Measurements from ENCODE around the gene ATP2C1. TPM values are rescaled to one million over a fixed set of nuclear protein-coding genes. Genes with fewer than 3 reads are reported as not detected.

Gene ATP2C1
- total and polyA plus RNA-seq, 4 donors = 41.4 to 126 (median 74.2) TPM

DNA sequence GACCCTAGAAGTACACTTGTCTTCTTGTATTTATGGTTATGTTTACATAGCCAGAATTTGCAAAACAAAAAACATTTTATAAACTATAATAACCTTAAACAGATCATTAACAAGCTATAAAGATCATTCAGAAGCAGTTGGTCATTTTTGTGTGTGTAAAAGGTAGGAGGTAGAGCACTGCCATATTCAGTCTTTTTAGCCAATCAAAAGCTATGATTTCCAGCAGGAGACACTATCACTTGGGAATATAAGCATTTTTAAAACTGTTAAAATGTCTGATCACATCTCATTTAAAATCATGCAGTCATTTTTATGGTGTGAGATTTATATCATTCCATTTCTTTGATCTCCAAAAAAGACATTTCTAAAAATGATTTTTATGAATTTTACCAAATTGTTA is 42.6 kb upstream of the ATP2C1 start:
- Histone ChIP-seq H3K27ac (ENCODE audit: low read depth in 1 of 2, low read length in 1 of 2) (no peak overlapping the region), H3K4me1 (ENCODE audit: control insufficient read depth in 5 of 5, insufficient read depth in 5 of 5, low read length in 5 of 5) (peaks cover 0 to 34% (median 8%) of the 10 kb centered on the region in 5 donors), H3K36me3 (ENCODE audit: control insufficient read depth in 4 of 4, insufficient read depth in 4 of 4, low read length in 4 of 4) (no peaks in the 10 kb centered on the region), H3K9ac (ENCODE audit: insufficient read depth in 1 of 2, low read length in 2 of 2) (no peak overlapping the region), H3K9me3 (ENCODE audit: control insufficient read depth in 4 of 4, insufficient read depth in 3 of 4, low read length in 3 of 4) (no peaks in the 10 kb centered on the region), H3K4me3 (no peak overlapping the region), H3K27me3 (ENCODE audit: control insufficient read depth in 3 of 3, insufficient read depth in 3 of 3, low read length in 2 of 3) (peaks cover 0 to under 1% (median 0%) of the 10 kb centered on the region in 3 donors)
- no peak for ATAC-seq (ENCODE audit: insufficient read depth, low FRiP score)
- TF ChIP-seq, protein P1, sequence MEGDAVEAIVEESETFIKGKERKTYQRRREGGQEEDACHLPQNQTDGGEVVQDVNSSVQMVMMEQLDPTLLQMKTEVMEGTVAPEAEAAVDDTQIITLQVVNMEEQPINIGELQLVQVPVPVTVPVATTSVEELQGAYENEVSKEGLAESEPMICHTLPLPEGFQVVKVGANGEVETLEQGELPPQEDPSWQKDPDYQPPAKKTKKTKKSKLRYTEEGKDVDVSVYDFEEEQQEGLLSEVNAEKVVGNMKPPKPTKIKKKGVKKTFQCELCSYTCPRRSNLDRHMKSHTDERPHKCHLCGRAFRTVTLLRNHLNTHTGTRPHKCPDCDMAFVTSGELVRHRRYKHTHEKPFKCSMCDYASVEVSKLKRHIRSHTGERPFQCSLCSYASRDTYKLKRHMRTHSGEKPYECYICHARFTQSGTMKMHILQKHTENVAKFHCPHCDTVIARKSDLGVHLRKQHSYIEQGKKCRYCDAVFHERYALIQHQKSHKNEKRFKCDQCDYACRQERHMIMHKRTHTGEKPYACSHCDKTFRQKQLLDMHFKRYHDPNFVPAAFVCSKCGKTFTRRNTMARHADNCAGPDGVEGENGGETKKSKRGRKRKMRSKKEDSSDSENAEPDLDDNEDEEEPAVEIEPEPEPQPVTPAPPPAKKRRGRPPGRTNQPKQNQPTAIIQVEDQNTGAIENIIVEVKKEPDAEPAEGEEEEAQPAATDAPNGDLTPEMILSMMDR (IDR thresholded peaks at IDR 0.05; ENCODE audit: control extremely low read depth, extremely low read depth) = no peak
- no peak for DNase-seq

DNA sequence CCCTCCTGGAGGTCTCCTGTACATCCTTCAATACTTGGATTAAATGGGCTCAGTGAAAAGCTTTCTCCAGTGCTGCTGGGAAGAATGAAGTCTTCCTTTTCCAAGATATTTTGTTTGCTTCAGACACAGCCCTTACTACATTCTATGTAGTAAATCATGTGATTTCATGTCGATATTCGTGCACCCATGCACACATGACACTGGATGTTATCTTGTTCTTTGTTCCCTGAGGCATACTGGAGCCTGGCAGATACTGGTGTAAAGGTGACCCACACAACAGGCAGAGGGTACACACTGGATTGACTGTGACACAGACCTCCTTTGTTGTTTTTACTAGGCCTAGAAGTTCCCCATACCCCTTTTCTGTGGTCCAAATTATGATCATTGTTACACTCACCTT is 40.3 kb upstream of the ATP2C1 start:
- Histone ChIP-seq H3K27me3 (ENCODE audit: control insufficient read depth in 3 of 3, insufficient read depth in 3 of 3, low read length in 2 of 3) (no peaks in the 10 kb centered on the region), H3K9me3 (ENCODE audit: control insufficient read depth in 4 of 4, insufficient read depth in 3 of 4, low read length in 3 of 4) (no peaks in the 10 kb centered on the region), H3K9ac (ENCODE audit: insufficient read depth in 1 of 2, low read length in 2 of 2) (no peak overlapping the region), H3K4me1 (ENCODE audit: control insufficient read depth in 5 of 5, insufficient read depth in 5 of 5, low read length in 5 of 5) (peaks cover 0 to 34% (median 8%) of the 10 kb centered on the region in 5 donors), H3K4me3 (no peak overlapping the region), H3K36me3 (ENCODE audit: control insufficient read depth in 4 of 4, insufficient read depth in 4 of 4, low read length in 4 of 4) (no peaks in the 10 kb centered on the region), H3K27ac (ENCODE audit: low read depth in 1 of 2, low read length in 1 of 2) (no peak overlapping the region)
- 13 to 63% methylated on average over 2 of the region's 2 CpGs for WGBS, 2 donors
- no peak for ATAC-seq (ENCODE audit: insufficient read depth, low FRiP score)
- DNase-seq = no peak
- TF ChIP-seq, protein P1 (IDR thresholded peaks at IDR 0.05; ENCODE audit: control extremely low read depth, extremely low read depth) = no peak

DNA sequence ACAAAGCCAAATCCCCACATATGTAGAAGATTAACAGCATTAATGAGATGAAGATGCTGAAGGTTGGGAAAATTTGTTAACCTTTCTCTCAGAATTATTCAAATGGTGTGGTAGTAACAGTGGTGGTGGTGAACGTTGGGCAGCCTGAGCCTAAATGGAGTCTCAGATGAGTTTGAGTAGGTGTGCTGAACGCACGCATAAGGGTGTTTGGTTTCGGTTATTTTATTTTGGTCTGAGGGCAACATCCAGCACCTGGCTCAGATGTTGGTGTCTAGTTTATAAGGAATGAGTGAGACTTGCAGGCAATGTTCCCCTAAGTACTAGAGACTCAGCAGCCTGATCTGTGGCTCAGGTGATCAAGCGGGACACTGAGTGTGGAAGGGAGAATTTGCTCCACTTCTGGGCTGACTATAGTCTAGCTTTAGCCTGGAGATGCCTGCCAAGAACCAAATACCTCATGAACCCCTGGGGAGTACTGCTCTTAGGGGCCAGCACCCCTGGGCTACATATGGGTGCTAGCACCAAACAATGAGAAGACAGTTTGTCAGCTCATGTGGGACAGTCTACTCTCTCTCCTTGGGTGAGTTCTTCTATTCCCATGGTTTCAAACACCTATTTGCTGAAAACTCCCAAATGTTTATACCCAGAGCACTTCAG is 39.5 kb upstream of the ATP2C1 start:
- TF ChIP-seq, protein P1 (IDR thresholded peaks at IDR 0.05; ENCODE audit: control extremely low read depth, extremely low read depth) = no peak
- Histone ChIP-seq H3K9me3 (ENCODE audit: control insufficient read depth in 4 of 4, insufficient read depth in 3 of 4, low read length in 3 of 4) (no peaks in the 10 kb centered on the region), H3K27me3 (ENCODE audit: control insufficient read depth in 3 of 3, insufficient read depth in 3 of 3, low read length in 2 of 3) (no peaks in the 10 kb centered on the region), H3K27ac (ENCODE audit: low read depth in 1 of 2, low read length in 1 of 2) (no peak overlapping the region), H3K9ac (ENCODE audit: insufficient read depth in 1 of 2, low read length in 2 of 2) (no peak overlapping the region), H3K4me3 (no peak overlapping the region), H3K36me3 (ENCODE audit: control insufficient read depth in 4 of 4, insufficient read depth in 4 of 4, low read length in 4 of 4) (no peaks in the 10 kb centered on the region), H3K4me1 (ENCODE audit: control insufficient read depth in 5 of 5, insufficient read depth in 5 of 5, low read length in 5 of 5) (peaks cover 0 to 26% (median 8%) of the 10 kb centered on the region in 5 donors)
- 87 to 90% methylated on average over 5 of the region's 5 CpGs for WGBS, 2 donors
- DNase-seq = no peak
- ATAC-seq (ENCODE audit: insufficient read depth, low FRiP score) = no peak

All from lung (tissue), 12 donors.